Measurements from ENCODE around the gene TCERG1L. TPM values are rescaled to one million over a fixed set of nuclear protein-coding genes. Genes with fewer than 3 reads are reported as not detected.

Gene TCERG1L
- total RNA-seq, 1 experiment from 2014 or later, result 1.5 TPM

GRCh38 chr10:131141207-131141606 is 170.3 kb downstream of the TCERG1L start:
- TF ChIP-seq, protein P1, sequence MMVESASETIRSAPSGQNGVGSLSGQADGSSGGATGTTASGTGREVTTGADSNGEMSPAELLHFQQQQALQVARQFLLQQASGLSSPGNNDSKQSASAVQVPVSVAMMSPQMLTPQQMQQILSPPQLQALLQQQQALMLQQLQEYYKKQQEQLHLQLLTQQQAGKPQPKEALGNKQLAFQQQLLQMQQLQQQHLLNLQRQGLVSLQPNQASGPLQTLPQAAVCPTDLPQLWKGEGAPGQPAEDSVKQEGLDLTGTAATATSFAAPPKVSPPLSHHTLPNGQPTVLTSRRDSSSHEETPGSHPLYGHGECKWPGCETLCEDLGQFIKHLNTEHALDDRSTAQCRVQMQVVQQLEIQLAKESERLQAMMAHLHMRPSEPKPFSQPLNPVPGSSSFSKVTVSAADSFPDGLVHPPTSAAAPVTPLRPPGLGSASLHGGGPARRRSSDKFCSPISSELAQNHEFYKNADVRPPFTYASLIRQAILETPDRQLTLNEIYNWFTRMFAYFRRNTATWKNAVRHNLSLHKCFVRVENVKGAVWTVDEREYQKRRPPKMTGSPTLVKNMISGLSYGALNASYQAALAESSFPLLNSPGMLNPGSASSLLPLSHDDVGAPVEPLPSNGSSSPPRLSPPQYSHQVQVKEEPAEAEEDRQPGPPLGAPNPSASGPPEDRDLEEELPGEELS (CRISPR knock-in tag; IDR thresholded peaks at IDR 0.05), result no peak
- no peak for TF ChIP-seq CREB1 (CRISPR knock-in tag; IDR thresholded peaks at IDR 0.05)
- no peak for TF ChIP-seq STAT6 (CRISPR knock-in tag; conservative IDR thresholded peaks at IDR 0.05; ENCODE audit: low read depth)
- TF ChIP-seq CREM (CRISPR knock-in tag; IDR thresholded peaks at IDR 0.05), result no peak
- TF ChIP-seq, protein P2, sequence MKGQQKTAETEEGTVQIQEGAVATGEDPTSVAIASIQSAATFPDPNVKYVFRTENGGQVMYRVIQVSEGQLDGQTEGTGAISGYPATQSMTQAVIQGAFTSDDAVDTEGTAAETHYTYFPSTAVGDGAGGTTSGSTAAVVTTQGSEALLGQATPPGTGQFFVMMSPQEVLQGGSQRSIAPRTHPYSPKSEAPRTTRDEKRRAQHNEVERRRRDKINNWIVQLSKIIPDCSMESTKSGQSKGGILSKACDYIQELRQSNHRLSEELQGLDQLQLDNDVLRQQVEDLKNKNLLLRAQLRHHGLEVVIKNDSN (CRISPR knock-in tag; IDR thresholded peaks at IDR 0.05), result no peak
- TF ChIP-seq KAT7 (CRISPR knock-in tag; IDR thresholded peaks at IDR 0.05; ENCODE audit: borderline replicate concordance), result no peak
- no peak for TF ChIP-seq TEAD4 (CRISPR knock-in tag; IDR thresholded peaks at IDR 0.05)
- no peak for TF ChIP-seq MYBL2 (CRISPR knock-in tag; IDR thresholded peaks at IDR 0.05)
- no peak for TF ChIP-seq ELF4 (CRISPR knock-in tag; IDR thresholded peaks at IDR 0.05; ENCODE audit: low read depth)
- TF ChIP-seq TEAD1 (CRISPR knock-in tag; IDR thresholded peaks at IDR 0.05), result no peak
- TF ChIP-seq RORB (CRISPR knock-in tag; IDR thresholded peaks at IDR 0.05), result no peak
- TF ChIP-seq, protein P3, sequence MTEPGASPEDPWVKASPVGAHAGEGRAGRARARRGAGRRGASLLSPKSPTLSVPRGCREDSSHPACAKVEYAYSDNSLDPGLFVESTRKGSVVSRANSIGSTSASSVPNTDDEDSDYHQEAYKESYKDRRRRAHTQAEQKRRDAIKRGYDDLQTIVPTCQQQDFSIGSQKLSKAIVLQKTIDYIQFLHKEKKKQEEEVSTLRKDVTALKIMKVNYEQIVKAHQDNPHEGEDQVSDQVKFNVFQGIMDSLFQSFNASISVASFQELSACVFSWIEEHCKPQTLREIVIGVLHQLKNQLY (CRISPR knock-in tag; IDR thresholded peaks at IDR 0.05), result no peak
- no peak for TF ChIP-seq HMGA2 (CRISPR knock-in tag; IDR thresholded peaks at IDR 0.05)
- TF ChIP-seq, protein P4, sequence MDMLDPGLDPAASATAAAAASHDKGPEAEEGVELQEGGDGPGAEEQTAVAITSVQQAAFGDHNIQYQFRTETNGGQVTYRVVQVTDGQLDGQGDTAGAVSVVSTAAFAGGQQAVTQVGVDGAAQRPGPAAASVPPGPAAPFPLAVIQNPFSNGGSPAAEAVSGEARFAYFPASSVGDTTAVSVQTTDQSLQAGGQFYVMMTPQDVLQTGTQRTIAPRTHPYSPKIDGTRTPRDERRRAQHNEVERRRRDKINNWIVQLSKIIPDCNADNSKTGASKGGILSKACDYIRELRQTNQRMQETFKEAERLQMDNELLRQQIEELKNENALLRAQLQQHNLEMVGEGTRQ (CRISPR knock-in tag; IDR thresholded peaks at IDR 0.05), result no peak
- TF ChIP-seq, protein P5, sequence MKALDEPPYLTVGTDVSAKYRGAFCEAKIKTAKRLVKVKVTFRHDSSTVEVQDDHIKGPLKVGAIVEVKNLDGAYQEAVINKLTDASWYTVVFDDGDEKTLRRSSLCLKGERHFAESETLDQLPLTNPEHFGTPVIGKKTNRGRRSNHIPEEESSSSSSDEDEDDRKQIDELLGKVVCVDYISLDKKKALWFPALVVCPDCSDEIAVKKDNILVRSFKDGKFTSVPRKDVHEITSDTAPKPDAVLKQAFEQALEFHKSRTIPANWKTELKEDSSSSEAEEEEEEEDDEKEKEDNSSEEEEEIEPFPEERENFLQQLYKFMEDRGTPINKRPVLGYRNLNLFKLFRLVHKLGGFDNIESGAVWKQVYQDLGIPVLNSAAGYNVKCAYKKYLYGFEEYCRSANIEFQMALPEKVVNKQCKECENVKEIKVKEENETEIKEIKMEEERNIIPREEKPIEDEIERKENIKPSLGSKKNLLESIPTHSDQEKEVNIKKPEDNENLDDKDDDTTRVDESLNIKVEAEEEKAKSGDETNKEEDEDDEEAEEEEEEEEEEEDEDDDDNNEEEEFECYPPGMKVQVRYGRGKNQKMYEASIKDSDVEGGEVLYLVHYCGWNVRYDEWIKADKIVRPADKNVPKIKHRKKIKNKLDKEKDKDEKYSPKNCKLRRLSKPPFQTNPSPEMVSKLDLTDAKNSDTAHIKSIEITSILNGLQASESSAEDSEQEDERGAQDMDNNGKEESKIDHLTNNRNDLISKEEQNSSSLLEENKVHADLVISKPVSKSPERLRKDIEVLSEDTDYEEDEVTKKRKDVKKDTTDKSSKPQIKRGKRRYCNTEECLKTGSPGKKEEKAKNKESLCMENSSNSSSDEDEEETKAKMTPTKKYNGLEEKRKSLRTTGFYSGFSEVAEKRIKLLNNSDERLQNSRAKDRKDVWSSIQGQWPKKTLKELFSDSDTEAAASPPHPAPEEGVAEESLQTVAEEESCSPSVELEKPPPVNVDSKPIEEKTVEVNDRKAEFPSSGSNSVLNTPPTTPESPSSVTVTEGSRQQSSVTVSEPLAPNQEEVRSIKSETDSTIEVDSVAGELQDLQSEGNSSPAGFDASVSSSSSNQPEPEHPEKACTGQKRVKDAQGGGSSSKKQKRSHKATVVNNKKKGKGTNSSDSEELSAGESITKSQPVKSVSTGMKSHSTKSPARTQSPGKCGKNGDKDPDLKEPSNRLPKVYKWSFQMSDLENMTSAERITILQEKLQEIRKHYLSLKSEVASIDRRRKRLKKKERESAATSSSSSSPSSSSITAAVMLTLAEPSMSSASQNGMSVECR (CRISPR knock-in tag; IDR thresholded peaks at IDR 0.05; ENCODE audit: borderline replicate concordance), result no peak
- no peak for TF ChIP-seq FOXP1 (CRISPR knock-in tag; IDR thresholded peaks at IDR 0.05; ENCODE audit: borderline replicate concordance)
- no peak overlapping the region for H3K27ac Mint-ChIP-seq
- H3K4me3 Mint-ChIP-seq, result no peak overlapping the region
- peaks cover 70% of the 10 kb centered on the region for H3K36me3 Mint-ChIP-seq
- POLR2A ChIA-PET, result no interaction called here
- CTCF ChIA-PET, result interaction anchor here (1.0 kb wide), 1 partner anchor 9 kb away, joined by 5 read pairs; no protein-coding TSS in a partner anchor
- ATAC-seq (no peak), DNase-seq (ENCODE audit: low spot score) (no peak)
- H3K27me3 Mint-ChIP-seq (ENCODE audit: low read depth), result peaks cover 13% of the 10 kb centered on the region
- peaks cover 44% of the 10 kb centered on the region for H3K9me3 Mint-ChIP-seq
- peaks cover 4% of the 10 kb centered on the region; the same call in 1 of the 2 replicates for H3K4me1 Mint-ChIP-seq

Data from WTC11 (cell line).